Bronchial epithelial cell (primary cell): ENCODE measurements around the gene FOXO6. TPM values are rescaled to one million over a fixed set of nuclear protein-coding genes. Genes with fewer than 3 reads are reported as not detected.

Experiments used
- DNase-seq: peaks from one replicate; pipeline ENCODE4 v3.0.0-alpha.2; 2010; ENCODE audit warnings: low read depth
- FAIRE-seq: peaks from 2 replicates; lab custom pipeline; 2011; peaks lifted over from hg19 to GRCh38; lab: Jason Lieb, UNC
- H3K27me3 ChIP-seq: 2 replicates; pipeline ENCODE4 v1.5.1; 2011; ENCODE audit warnings: low read length; ENCODE audit not compliant: control insufficient read depth, insufficient read depth
- H3K36me3 ChIP-seq: 2 replicates; pipeline ENCODE4 v1.5.1; 2011; ENCODE audit warnings: low read length; ENCODE audit not compliant: control insufficient read depth, insufficient read depth
- H3K4me3 ChIP-seq: 2 replicates; pipeline ENCODE4 v1.5.1; 2011; ENCODE audit warnings: mild to moderate bottlenecking, low read depth, low read length, control low read depth
- total RNA-seq: library from RNA; depleted of rRNA; stranded (reverse); fragments of >200 nt; gene quantifications from 2 replicates; pipeline ENCODE4 v1.2.1, GENCODE V29; 2014
- TF ChIP-seq, protein P1 (sequence below): IDR thresholded peaks from 2 replicates; pipeline ENCODE4 v1.5.1; 2011; ENCODE audit warnings: mild to moderate bottlenecking, moderate library complexity, low read length, control low read depth, inconsistent platforms; ENCODE audit not compliant: insufficient read depth, severe bottlenecking

Gene FOXO6
- total RNA-seq, 1 donor from 2014 or later: not detected

DNA sequence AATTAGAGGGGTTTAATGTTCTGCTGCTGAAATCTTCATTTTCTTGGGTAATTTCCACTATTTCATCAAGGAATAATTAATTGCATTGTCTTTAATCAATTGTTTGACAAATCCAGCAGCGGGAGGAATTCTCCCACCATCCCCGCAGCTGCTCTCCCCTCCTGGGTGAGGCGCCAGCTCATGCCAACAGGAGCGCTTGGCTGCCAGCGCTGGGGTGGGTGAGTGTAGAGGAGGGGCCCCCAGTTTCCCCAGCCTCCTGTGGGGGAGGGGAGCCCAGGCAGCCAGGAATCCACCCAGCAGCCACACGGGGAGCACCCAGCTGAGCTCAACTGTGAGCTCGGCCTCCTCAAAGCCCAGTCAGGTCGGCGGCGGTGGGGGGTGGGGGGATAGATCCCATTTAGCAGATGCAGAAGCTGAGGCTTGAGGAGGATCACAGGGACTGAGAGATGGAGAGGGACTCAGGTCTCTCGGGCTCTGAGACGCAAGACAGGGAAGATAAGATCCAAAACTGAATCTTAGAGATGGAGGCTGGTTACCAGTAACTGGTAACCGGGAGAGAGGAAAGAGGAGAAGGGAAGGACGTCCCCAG is 46.5 kb downstream of the FOXO6 start:
- Histone ChIP-seq H3K36me3 (no peaks in the 10 kb centered on the region), H3K27me3 (peaks cover 11% of the 10 kb centered on the region), H3K4me3 (no peak overlapping the region)
- TF ChIP-seq, protein P1, sequence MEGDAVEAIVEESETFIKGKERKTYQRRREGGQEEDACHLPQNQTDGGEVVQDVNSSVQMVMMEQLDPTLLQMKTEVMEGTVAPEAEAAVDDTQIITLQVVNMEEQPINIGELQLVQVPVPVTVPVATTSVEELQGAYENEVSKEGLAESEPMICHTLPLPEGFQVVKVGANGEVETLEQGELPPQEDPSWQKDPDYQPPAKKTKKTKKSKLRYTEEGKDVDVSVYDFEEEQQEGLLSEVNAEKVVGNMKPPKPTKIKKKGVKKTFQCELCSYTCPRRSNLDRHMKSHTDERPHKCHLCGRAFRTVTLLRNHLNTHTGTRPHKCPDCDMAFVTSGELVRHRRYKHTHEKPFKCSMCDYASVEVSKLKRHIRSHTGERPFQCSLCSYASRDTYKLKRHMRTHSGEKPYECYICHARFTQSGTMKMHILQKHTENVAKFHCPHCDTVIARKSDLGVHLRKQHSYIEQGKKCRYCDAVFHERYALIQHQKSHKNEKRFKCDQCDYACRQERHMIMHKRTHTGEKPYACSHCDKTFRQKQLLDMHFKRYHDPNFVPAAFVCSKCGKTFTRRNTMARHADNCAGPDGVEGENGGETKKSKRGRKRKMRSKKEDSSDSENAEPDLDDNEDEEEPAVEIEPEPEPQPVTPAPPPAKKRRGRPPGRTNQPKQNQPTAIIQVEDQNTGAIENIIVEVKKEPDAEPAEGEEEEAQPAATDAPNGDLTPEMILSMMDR: no peak
- FAIRE-seq: no peak
- DNase-seq: no peak

DNA sequence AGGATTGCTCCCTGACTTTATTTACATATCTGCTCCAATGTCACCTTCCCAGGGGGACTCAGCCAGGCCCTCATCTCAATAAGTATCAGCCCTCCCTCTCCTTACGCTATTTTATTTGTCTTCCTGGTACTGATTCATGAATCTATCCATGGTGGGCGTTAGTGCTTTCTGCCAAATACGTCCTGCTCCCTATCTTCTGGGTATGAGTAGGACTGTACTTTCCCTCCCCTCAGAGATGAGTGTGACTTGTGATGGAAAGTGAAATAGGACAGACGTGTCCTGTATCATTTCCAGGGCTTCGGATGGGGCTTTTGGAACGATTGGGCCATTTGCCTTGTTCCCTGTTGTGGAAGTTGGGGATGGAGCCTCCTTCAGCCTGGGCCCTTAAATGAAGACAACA is 47.5 kb downstream of the FOXO6 start:
- peaks cover 11% of the 10 kb centered on the region for H3K27me3 ChIP-seq
- no peak overlapping the region for H3K4me3 ChIP-seq
- TF ChIP-seq, protein P1: no peak
- no peaks in the 10 kb centered on the region for H3K36me3 ChIP-seq
- FAIRE-seq (no peak), DNase-seq (no peak)

DNA sequence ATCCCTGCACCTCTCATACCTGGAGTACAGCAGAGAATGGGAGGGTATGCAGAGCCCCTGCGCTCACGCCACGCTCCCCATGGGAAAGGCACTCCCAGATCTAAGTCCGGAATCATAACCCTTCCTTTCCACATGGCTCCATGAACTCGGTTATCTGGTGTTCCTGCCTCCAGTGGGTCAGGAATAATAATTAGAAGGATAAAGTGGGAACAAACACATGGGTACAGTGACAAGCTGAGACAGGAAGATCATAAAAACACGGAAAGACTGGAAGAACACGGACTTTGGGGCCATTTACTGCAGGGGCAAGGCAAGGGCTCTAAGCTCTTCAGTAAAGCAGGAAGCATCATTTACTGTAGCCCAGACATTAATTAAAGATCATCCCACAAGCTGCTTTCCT is 48.6 kb downstream of the FOXO6 start:
- DNase-seq (no peak), FAIRE-seq (peak; percentile 7)
- Histone ChIP-seq H3K27me3 (peaks cover 11% of the 10 kb centered on the region), H3K4me3 (no peak overlapping the region), H3K36me3 (no peaks in the 10 kb centered on the region)
- TF ChIP-seq, protein P1: no peak

DNA sequence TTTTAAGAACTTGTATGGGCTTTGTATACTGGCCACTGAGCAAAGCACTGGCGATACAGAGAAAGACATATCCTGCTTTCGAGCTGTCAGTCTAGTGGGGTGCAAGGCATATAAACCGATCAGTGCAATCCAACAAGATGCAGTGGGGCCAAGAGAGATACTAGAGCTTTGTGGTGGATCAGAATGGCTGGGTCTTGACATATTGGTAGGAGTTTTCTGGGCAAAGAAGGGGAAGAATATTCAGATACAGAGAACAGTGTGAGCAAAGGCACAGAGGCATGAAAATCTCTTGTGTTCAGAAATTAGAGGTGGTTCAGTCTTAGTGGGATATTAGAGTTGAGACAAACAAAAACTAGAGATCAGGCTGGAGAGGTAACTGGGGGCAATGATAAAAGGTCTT is 49.2 kb downstream of the FOXO6 start:
- Histone ChIP-seq H3K4me3 (no peak overlapping the region), H3K27me3 (peaks cover 11% of the 10 kb centered on the region), H3K36me3 (no peaks in the 10 kb centered on the region)
- TF ChIP-seq, protein P1: no peak
- FAIRE-seq (no peak), DNase-seq (no peak)

DNA sequence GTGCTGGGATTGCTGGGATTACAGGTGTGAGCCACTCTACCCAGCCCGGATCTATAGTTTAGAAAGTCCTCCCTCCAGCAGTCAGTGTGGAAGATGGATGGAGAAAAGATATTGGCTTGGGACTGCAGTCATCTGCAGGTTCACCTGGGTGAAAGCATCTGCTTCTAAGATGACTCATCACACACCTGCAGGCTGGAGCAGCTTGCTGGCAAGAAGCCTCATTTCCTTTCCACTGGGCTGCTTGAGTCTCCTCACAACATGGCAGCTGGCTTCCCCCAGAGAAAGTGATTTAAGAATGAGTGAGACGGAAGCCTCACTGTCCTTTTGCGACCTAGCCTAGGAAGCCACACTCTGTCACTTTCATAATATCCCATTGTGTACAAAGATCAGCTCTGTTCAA is 50.0 kb downstream of the FOXO6 start:
- TF ChIP-seq, protein P1: no peak
- peak; percentile 56 for DNase-seq
- FAIRE-seq: no peak
- Histone ChIP-seq H3K27me3 (peaks cover 11% of the 10 kb centered on the region), H3K4me3 (no peak overlapping the region), H3K36me3 (no peaks in the 10 kb centered on the region)

DNA sequence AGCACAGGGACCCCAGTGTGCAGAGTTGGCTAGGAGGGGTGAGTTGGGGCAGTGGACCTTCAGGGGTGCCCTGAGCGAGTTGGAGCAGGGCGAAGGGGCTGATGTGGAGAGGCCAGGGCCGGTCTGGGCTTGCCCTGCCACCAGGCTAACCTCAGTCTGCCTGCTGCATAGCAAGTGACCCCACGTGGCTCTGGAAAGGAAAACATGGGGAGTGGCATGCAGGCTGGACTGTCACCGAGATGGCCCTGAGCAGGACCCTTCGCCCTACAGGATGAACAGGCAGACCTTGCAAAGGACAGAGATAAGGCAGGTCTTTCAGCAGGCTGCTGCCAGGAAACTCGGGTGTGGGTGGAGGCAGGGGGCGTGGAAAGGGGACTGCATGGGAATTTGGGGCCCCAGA is 51.5 kb downstream of the FOXO6 start:
- no peak overlapping the region for H3K4me3 ChIP-seq
- DNase-seq: peak; percentile 38
- TF ChIP-seq, protein P1: no peak
- peak; percentile 36 for FAIRE-seq
- H3K36me3 ChIP-seq: no peaks in the 10 kb centered on the region
- peaks cover 11% of the 10 kb centered on the region for H3K27me3 ChIP-seq
